Liver (tissue), 3 donors: ENCODE measurements around the gene TACC2.

Experiments used
- GABPA ChIP-seq, 2 donors: IDR thresholded peaks in 1 of 2; conservative IDR thresholded peaks in 1 of 2; 2 replicates each; pipeline ENCODE4 v1.6.1; 2016; ENCODE audit warnings: antibody characterized with exemption in 2 of 2, mild to moderate bottlenecking in 1 of 2, moderate library complexity in 1 of 2
- HNF4G ChIP-seq: IDR thresholded peaks from 2 replicates; pipeline ENCODE4 v1.6.1; 2016; ENCODE audit warnings: antibody characterized with exemption
- TF ChIP-seq, protein P1 (sequence below): fragments of 150-350 bp; IDR thresholded peaks from 2 replicates; pipeline ENCODE4 v1.5.1; 2017; ENCODE audit warnings: improper control_type of control experiment, low read depth, low read length; ENCODE audit not compliant: missing input control
- donor health status: healthy.
- donor health status: healthy.

DNA sequence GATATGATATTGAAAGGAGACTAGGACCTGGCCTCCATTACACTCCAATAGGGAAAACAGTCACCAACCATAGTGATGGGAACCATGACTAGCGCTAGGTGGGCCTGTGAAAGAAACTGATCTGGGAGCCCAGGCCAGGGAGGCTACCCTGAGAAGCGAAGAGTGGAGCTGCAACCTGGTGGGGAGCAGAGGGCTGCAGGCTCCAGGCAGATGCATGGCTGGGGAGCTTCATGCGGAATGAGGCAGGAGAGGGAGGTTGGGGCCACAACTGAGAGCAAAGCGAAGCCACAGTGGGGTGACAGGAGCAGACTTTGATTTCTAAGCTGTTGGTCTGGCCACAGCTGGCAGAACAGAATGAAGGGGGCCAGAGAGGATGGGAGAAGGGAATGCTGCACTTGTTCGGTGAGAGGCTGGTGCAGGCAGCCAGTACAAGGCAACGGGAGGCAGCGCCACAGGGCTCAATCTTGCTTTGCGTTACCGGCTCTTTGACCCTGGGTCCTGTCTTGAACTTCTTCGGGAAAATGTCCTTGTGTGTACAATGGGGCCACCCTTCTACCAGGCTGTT lies 88.4 kb downstream of the TACC2 start:
- TF ChIP-seq, protein P1, sequence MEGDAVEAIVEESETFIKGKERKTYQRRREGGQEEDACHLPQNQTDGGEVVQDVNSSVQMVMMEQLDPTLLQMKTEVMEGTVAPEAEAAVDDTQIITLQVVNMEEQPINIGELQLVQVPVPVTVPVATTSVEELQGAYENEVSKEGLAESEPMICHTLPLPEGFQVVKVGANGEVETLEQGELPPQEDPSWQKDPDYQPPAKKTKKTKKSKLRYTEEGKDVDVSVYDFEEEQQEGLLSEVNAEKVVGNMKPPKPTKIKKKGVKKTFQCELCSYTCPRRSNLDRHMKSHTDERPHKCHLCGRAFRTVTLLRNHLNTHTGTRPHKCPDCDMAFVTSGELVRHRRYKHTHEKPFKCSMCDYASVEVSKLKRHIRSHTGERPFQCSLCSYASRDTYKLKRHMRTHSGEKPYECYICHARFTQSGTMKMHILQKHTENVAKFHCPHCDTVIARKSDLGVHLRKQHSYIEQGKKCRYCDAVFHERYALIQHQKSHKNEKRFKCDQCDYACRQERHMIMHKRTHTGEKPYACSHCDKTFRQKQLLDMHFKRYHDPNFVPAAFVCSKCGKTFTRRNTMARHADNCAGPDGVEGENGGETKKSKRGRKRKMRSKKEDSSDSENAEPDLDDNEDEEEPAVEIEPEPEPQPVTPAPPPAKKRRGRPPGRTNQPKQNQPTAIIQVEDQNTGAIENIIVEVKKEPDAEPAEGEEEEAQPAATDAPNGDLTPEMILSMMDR: no peak
- TF ChIP-seq HNF4G (no peak), GABPA (IDR thresholded peaks at IDR 0.05 in 1 of 2, conservative IDR thresholded peaks at IDR 0.05 in 1 of 2) (no peak)
